Hepatocyte (in vitro differentiated cells): ENCODE results near the gene ZFYVE26. TPM values are rescaled to one million over a fixed set of nuclear protein-coding genes. Genes with fewer than 3 reads are reported as not detected.
A peak's percentile ranks its signal among the peaks of the same experiment; 100 is the strongest.
"Not testable (repeated sequence)": the region's sequence is repeated elsewhere in the genome, so short reads cannot be mapped to it uniquely, and the experiment has no call there.

Experiments used
- DNase-seq: peaks from one replicate; pipeline ENCODE4 v3.0.0-alpha.2; 2016; ENCODE audit warnings: low spot score
- H2AFZ ChIP-seq: fragments of 200-600 bp; sonication (generic); 2 replicates; pipeline ENCODE4 v1.6.0; 2016; ENCODE audit warnings: antibody characterized with exemption, mild to moderate bottlenecking
- H3K27ac ChIP-seq: fragments of 200-600 bp; sonication (generic); 2 replicates; pipeline ENCODE4 v1.5.1; 2016; ENCODE audit warnings: mild to moderate bottlenecking
- H3K27me3 ChIP-seq: fragments of 200-600 bp; sonication (generic); 2 replicates; pipeline ENCODE4 v1.6.1; 2016
- H3K36me3 ChIP-seq: fragments of 200-600 bp; sonication (generic); replicated peaks from 2 replicates; pipeline ENCODE4 v1.5.1; 2016; ENCODE audit warnings: low read depth; ENCODE audit not compliant: insufficient read depth
- H3K4me1 ChIP-seq: fragments of 200-600 bp; sonication (generic); 2 replicates; pipeline ENCODE4 v1.5.1; 2016; ENCODE audit warnings: mild to moderate bottlenecking, moderate library complexity; ENCODE audit not compliant: insufficient read depth
- H3K4me2 ChIP-seq: fragments of 200-600 bp; sonication (generic); 2 replicates; pipeline ENCODE4 v1.6.0; 2016
- H3K4me3 ChIP-seq: fragments of 200-600 bp; sonication (generic); 2 replicates; pipeline ENCODE4 v1.5.1; 2016; ENCODE audit warnings: mild to moderate bottlenecking
- H3K79me2 ChIP-seq: fragments of 200-600 bp; sonication (generic); 2 replicates; pipeline ENCODE4 v1.6.0; 2017; ENCODE audit warnings: mild to moderate bottlenecking
- H3K9me2 ChIP-seq: fragments of 200-600 bp; sonication (generic); replicated peaks from 2 replicates; pipeline ENCODE4 v1.6.0; 2017; ENCODE audit warnings: mild to moderate bottlenecking; ENCODE audit not compliant: insufficient read depth
- H3K9me3 ChIP-seq: fragments of 200-600 bp; sonication (generic); 2 replicates; pipeline ENCODE4 v1.5.1; 2016; ENCODE audit warnings: low read depth, mild to moderate bottlenecking
- H4K20me1 ChIP-seq: fragments of 200-600 bp; sonication (generic); 2 replicates; pipeline ENCODE4 v1.6.0; 2016; ENCODE audit warnings: mild to moderate bottlenecking; ENCODE audit not compliant: insufficient read depth, poor library complexity, severe bottlenecking
- CTCF ChIP-seq: fragments of 200-600 bp; sonication (generic); IDR thresholded peaks from 2 replicates; pipeline ENCODE4 v1.5.1; 2016; ENCODE audit warnings: antibody characterized with exemption, mild to moderate bottlenecking; ENCODE audit not compliant: poor library complexity
- EZH2 ChIP-seq: fragments of 200-600 bp; sonication (generic); IDR thresholded peaks from 2 replicates; pipeline ENCODE4 v1.6.1; 2016; ENCODE audit warnings: antibody characterized with exemption, mild to moderate bottlenecking, borderline replicate concordance
- EZH2phosphoT487 ChIP-seq: fragments of 200-600 bp; sonication (generic); IDR thresholded peaks from one replicate; pipeline ENCODE4 v1.6.1; 2018; ENCODE audit warnings: antibody characterized with exemption, mild to moderate bottlenecking, low read depth, moderate library complexity; ENCODE audit not compliant: unreplicated experiment, severe bottlenecking
- WGBS: methylation state at CpG from one replicate; pipeline ENCODE4 v1.1.6; 2016; ENCODE audit warnings: low lambda C conversion rate; ENCODE audit errors: missing lambda C conversion rate; 5-methylcytosine and 5-hydroxymethylcytosine counted together
- polyA plus RNA-seq: library from polyadenylated mRNA; unstranded; fragments of >200 nt; fragmentation: Nextera tagmentation; extraction: Ambion mirVana; gene quantifications from 2 replicates; pipeline ENCODE4 v1.2.1, GENCODE V29; 2016
- total RNA-seq: library from RNA; depleted of rRNA; stranded (reverse); fragments of >200 nt; gene quantifications from 2 replicates; pipeline ENCODE4 v1.2.3, GENCODE V29; 2014

ZFYVE26 gene
- total and polyA plus RNA-seq, 2 experiments from 2014 or later: 5.5 to 32.3 TPM

DNA sequence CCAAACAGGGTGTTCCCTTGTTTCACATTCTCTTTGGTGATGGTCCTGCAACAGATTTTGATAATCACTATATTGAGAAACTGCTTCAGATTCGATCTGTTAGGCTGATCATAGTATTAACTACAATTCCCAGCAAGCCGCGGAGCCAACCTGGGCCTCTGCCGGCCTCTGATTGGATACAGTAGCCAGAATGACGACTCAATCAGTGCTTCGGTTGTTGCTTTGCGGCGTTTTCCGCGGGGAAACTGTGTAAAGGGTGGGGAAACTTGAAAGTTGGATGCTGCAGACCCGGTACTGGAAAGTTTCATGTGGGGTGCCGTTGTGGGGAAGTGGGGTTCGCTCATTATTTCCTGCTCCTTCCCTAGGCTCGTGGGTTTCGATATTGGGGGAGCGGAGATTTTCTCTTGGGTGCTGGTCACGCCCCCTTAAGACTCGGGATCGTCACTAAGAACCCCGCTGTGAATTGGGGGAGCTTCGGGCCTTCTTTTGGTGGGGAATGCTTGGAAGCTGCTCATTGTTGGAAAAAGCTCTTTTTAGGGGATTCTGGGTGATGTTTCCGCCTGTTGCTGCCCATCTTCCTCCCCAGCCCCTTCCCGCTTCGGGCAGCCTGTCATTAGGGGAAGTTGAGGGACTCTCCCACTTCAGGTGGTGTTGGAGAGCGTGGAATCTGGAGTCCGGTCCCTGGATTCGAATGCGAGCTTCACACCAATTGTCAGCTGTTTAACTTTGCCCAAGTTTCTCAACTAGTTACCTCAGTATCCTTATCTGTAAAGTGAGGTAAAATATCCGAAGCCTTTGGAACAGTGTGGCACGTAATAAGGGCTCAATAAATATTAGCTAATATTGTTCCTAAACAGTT, 3.4 kb upstream of the ZFYVE26 start, which contains the start of gene RAD51B:
Gene RAD51B, plus strand, starts transcription at position 217 of the 859 bp plus-strand sequence.
- DNase-seq: peak; percentile 90
- no peaks in the 10 kb centered on the region for H3K36me3 ChIP-seq
- no peaks in the 10 kb centered on the region for H3K9me3 ChIP-seq
- H3K9me2 ChIP-seq: no peaks in the 10 kb centered on the region
- TF ChIP-seq EZH2 (no peak), EZH2phosphoT487 (no peak), CTCF (no peak)
- peak within 1 kb of the TSS; percentile 87 for H3K27ac ChIP-seq
- H3K27me3 ChIP-seq: no peaks in the 10 kb centered on the region
- H4K20me1 ChIP-seq: no peaks in the 10 kb centered on the region
- H3K4me3 ChIP-seq: peak within 1 kb of the TSS; percentile 69
- H3K79me2 ChIP-seq: peaks cover 11% of the 10 kb centered on the region
- peaks cover 12% of the 10 kb centered on the region for H3K4me1 ChIP-seq
- H3K4me2 ChIP-seq: peak within 1 kb of the TSS; percentile 79
- H2AFZ ChIP-seq: peak within 1 kb of the TSS; percentile 93
- whole genome bisulfite sequencing: 2% methylated on average over 30 of the region's 30 CpGs

GRCh38 chr14:67818476-67818875, 2.1 kb upstream of the ZFYVE26 start:
- H3K4me2 ChIP-seq, DNase-seq, H3K9me2 ChIP-seq, H3K27me3 ChIP-seq, H3K4me3 ChIP-seq, H3K27ac ChIP-seq, H4K20me1 ChIP-seq, H3K9me3 ChIP-seq, H2AFZ ChIP-seq, H3K36me3 ChIP-seq: not testable (repeated sequence)
- 93% methylated on average over 6 of the region's 6 CpGs for WGBS
- peaks cover 24% of the 10 kb centered on the region for H3K79me2 ChIP-seq
- peaks cover 12% of the 10 kb centered on the region for H3K4me1 ChIP-seq

- no peak for DNase-seq
- 93% methylated on average over 14 of the region's 14 CpGs for WGBS
These were observed 1.5 kb upstream of the ZFYVE26 start for GRCh38 chr14:67817750-67818438.

More at GRCh38 chr14:67817750-67818438, 1.5 kb upstream of the ZFYVE26 start:
- Histone ChIP-seq H3K4me1 (peaks cover 12% of the 10 kb centered on the region), H3K27me3 (no peaks in the 10 kb centered on the region), H3K36me3 (no peaks in the 10 kb centered on the region), H3K4me3 (no peak overlapping the region), H4K20me1 (no peaks in the 10 kb centered on the region), H3K9me3 (no peaks in the 10 kb centered on the region), H3K4me2 (no peak overlapping the region), H2AFZ (no peak overlapping the region), H3K79me2 (peaks cover 24% of the 10 kb centered on the region), H3K9me2 (no peaks in the 10 kb centered on the region), H3K27ac (peak overlapping the region; percentile 97)
- TF ChIP-seq EZH2phosphoT487 (no peak), EZH2 (no peak), CTCF (no peak)
